Adrenal gland (tissue), 12 donors: ENCODE data around the gene TMEM50A. TPM values are rescaled to one million over a fixed set of nuclear protein-coding genes. Genes with fewer than 3 reads are reported as not detected.

Experiments
- DNase-seq, 7 donors: peaks; one replicate each; pipeline ENCODE4 v3.0.0-alpha.2; 2019 to 2020
- H3K27ac ChIP-seq, 5 donors: fragments of 200-600 bp; sonication (generic) in 4 of 5; 1 replicate in 3 of 5; 2 replicates in 2 of 5; pipeline versions ENCODE4 v1.5.1 to v1.8.0; 2016 to 2020; ENCODE audit warnings: mild to moderate bottlenecking in 1 of 5
- H3K27me3 ChIP-seq: fragments of 200-600 bp; 2 replicates; pipeline ENCODE4 v1.8.0; 2021
- H3K36me3 ChIP-seq, 2 donors: fragments of 200-600 bp; replicated peaks in 1 of 2; 1 replicate in 1 of 2; 2 replicates in 1 of 2; pipeline versions ENCODE4 v1.5.1 to v1.8.0; 2018 to 2022
- H3K4me1 ChIP-seq, 2 donors: fragments of 200-600 bp; replicated peaks in 1 of 2; 1 replicate in 1 of 2; 2 replicates in 1 of 2; pipeline versions ENCODE4 v1.5.1 to v1.8.0; 2018 to 2021
- H3K4me3 ChIP-seq, 4 donors: fragments of 200-600 bp; sonication (generic) in 3 of 4; one replicate each; pipeline ENCODE4 v1.5.1; 2016 to 2018
- H3K9me3 ChIP-seq, 3 donors: fragments of 200-600 bp; sonication (generic) in 1 of 3; replicated peaks in 1 of 3; 1 replicate in 2 of 3; 2 replicates in 1 of 3; pipeline versions ENCODE4 v1.5.1 to v1.8.0; 2016 to 2021
- POLR2A ChIP-seq, 2 donors: fragments of 450-650 bp; IDR thresholded peaks; one replicate each; pipeline ENCODE4 v1.6.1; 2017; ENCODE audit warnings: antibody characterized with exemption in 2 of 2, mild to moderate bottlenecking in 2 of 2, moderate library complexity in 1 of 2
- WGBS, 4 donors: extraction: QIAGEN DNeasy Blood & Tissue Kit in 2 of 4; methylation state at CpG; one replicate each; pipeline versions ENCODE4 v1.1.5 to v1.1.7; 2013 to 2017; 5-methylcytosine and 5-hydroxymethylcytosine counted together
- intact Hi-C, 2 donors: fragments of 100-400 bp; cut with DNase I; formaldehyde crosslinking; loops; one replicate each; pipeline versions ENCODE4 v1.14.1 to v1.15.0; 2022 to 2023
- polyA plus RNA-seq, 3 donors: library from polyadenylated mRNA; stranded (reverse); fragments of 200-250 nt in 2 of 3; fragments of 350-450 nt in 1 of 3; fragmentation: Illumina TruSeq in 1 of 3; extraction: RNeasy Lipid Tissue Mini Kit (QIAGEN cat#74804) in 1 of 3; gene quantifications; one replicate each; pipeline ENCODE4 v1.2.3, GENCODE V29; 2013 to 2014
- total RNA-seq, 9 donors: library from RNA; depleted of rRNA in 4 of 9; stranded (reverse); fragments of >200 nt in 4 of 9; fragments of 120-200 nt in 1 of 9; fragmentation: NEBNext Ultra II Directional in 1 of 9; extraction: Animal tissue kit (Norgen Biotek cat#: 25700) in 1 of 9; gene quantifications; one replicate each; pipeline versions ENCODE4 v1.1.0 to v1.2.4, GENCODE V29; 2013 to 2023
- TF ChIP-seq, protein P1 (sequence below), 6 experiments: fragments of 450-650 bp in 4 of 6; fragments of 200-600 bp in 2 of 6; sonication (generic) in 1 of 6; IDR thresholded peaks; 1 replicate in 5 of 6; 2 replicates in 1 of 6; pipeline versions ENCODE4 v1.5.1 to v1.8.0; 2016 to 2021; ENCODE audit warnings: antibody characterized with exemption in 6 of 6, mild to moderate bottlenecking in 2 of 6, moderate library complexity in 1 of 6
- donor health status: healthy with polysubstance abuse.
- donor health status: Bipolar disorder and iron deficiency.
- donor health status: DM: yes; HTN: yes; CAD: no.
- donor health status: DM: no; HTN: no; CAD: no.
- donor health status: DM: no; HTN: no; CAD: no.
- donor health status: DM: yes; HTN: yes; CAD: no.

Gene TMEM50A
- total and polyA plus RNA-seq, 12 donors = 77.5 to 230 (median 154) TPM

GRCh38 chr1:25355841-25356395 lies 17.8 kb downstream of the TMEM50A start:
- 74 to 86% (median 83%) methylated on average over 6 of the region's 6 CpGs for WGBS, 4 donors
- peaks cover 0 to 61% of the 10 kb centered on the region in 2 donors for H3K36me3 ChIP-seq

DNA sequence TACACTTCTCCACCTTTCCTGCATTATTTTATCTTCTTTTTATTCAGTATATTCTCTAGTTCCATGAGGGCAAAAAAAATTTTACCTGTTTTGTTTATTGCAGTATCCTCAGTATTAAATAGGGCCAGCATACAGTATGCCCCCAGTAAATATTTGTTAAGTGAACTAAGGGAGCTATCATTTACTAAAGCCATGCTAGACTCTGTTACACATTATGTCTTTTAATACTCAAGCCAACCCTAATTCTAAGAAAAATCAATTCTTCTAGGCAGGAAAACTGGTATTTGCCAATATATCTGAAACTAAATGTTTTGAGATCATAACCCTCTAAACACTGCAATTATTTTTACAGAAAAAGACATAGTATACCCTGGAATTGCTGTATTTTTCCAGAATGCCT lies 18.3 kb downstream of the TMEM50A start:
- intact Hi-C loops = no loop called here
- no peak for TF ChIP-seq POLR2A (IDR thresholded peaks at IDR 0.05)
- TF ChIP-seq, protein P1, sequence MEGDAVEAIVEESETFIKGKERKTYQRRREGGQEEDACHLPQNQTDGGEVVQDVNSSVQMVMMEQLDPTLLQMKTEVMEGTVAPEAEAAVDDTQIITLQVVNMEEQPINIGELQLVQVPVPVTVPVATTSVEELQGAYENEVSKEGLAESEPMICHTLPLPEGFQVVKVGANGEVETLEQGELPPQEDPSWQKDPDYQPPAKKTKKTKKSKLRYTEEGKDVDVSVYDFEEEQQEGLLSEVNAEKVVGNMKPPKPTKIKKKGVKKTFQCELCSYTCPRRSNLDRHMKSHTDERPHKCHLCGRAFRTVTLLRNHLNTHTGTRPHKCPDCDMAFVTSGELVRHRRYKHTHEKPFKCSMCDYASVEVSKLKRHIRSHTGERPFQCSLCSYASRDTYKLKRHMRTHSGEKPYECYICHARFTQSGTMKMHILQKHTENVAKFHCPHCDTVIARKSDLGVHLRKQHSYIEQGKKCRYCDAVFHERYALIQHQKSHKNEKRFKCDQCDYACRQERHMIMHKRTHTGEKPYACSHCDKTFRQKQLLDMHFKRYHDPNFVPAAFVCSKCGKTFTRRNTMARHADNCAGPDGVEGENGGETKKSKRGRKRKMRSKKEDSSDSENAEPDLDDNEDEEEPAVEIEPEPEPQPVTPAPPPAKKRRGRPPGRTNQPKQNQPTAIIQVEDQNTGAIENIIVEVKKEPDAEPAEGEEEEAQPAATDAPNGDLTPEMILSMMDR (IDR thresholded peaks at IDR 0.05) = no peak
- Histone ChIP-seq H3K27ac (peak overlapping the region in 4 of 5 donors; percentile 17 to 65 (median 44)), H3K36me3 (peaks cover 0 to 64% of the 10 kb centered on the region in 2 donors), H3K27me3 (no peaks in the 10 kb centered on the region), H3K9me3 (no peaks in the 10 kb centered on the region), H3K4me1 (peaks cover 16 to 18% of the 10 kb centered on the region in 2 donors), H3K4me3 (no peak overlapping the region)
- no peak for DNase-seq

More at GRCh38 chr1:25355841-25356395, 17.8 kb downstream of the TMEM50A start:
- H3K4me3 ChIP-seq = no peak overlapping the region
- no peaks in the 10 kb centered on the region for H3K9me3 ChIP-seq
- intact Hi-C loops = no loop called here
- no peak for DNase-seq
- TF ChIP-seq, protein P1 (IDR thresholded peaks at IDR 0.05) = no peak
- no peak for TF ChIP-seq POLR2A (IDR thresholded peaks at IDR 0.05)
- H3K27me3 ChIP-seq = no peaks in the 10 kb centered on the region
- peak overlapping the region in 2 of 5 donors; percentile 61 to 65 for H3K27ac ChIP-seq
- H3K4me1 ChIP-seq = peaks cover 11 to 18% of the 10 kb centered on the region in 2 donors

GRCh38 chr1:25356848-25357247 lies 18.7 kb downstream of the TMEM50A start:
- DNase-seq = no peak
- Histone ChIP-seq H3K27ac (peak overlapping the region in 4 of 5 donors; percentile 17 to 68 (median 63)), H3K4me3 (no peak overlapping the region), H3K4me1 (peaks cover 16 to 18% of the 10 kb centered on the region in 2 donors), H3K27me3 (no peaks in the 10 kb centered on the region), H3K36me3 (peaks cover 0 to 64% of the 10 kb centered on the region in 2 donors), H3K9me3 (no peaks in the 10 kb centered on the region)
- WGBS, 4 donors = 33 to 52% (median 43%) methylated on average over 1 of the region's 1 CpG
- no peak for TF ChIP-seq POLR2A (IDR thresholded peaks at IDR 0.05)
- TF ChIP-seq, protein P1 (IDR thresholded peaks at IDR 0.05) = no peak
- intact Hi-C loops = no loop called here

- H3K9me3 ChIP-seq = no peaks in the 10 kb centered on the region
- 74 to 79% (median 76%) methylated on average over 6 to 7 of the region's 7 CpGs for WGBS, 4 donors
- peaks cover 0 to 40% of the 10 kb centered on the region in 2 donors for H3K36me3 ChIP-seq
- no peaks in the 10 kb centered on the region for H3K27me3 ChIP-seq
- no peak overlapping the region for H3K4me3 ChIP-seq
- H3K27ac ChIP-seq = peak overlapping the region in 3 of 5 donors; percentile 36 to 74 (median 58)
- intact Hi-C loops = no loop called here
- peaks cover 11 to 18% of the 10 kb centered on the region in 2 donors for H3K4me1 ChIP-seq
- peak in 6 of 7 donors; percentile 51 to 83 (median 67) for DNase-seq
- peak in 1 of 2 donors; percentile 37 for TF ChIP-seq POLR2A (IDR thresholded peaks at IDR 0.05)
- TF ChIP-seq, protein P1 (IDR thresholded peaks at IDR 0.05) = no peak
Observed at GRCh38 chr1:25360596-25361581, 22.8 kb downstream of the TMEM50A start.
